K562 (cell line): ENCODE measurements around the gene RCE1.

Source experiments
- GTF2F1 ChIP-seq: IDR thresholded peaks from 2 replicates; pipeline ENCODE4 v1.6.1; 2011; ENCODE audit warnings: low read depth, low read length, improper control_type of control experiment
- TF ChIP-seq, protein P1 (sequence below): sonication (generic); formaldehyde crosslinking; IDR thresholded peaks from 2 replicates; pipeline ENCODE4 v1.8.0; 2022; ENCODE audit warnings: mild to moderate bottlenecking, missing genetic modification reagents
- TF ChIP-seq, protein P2 (sequence below), 3 experiments: IDR thresholded peaks in 2 of 3; conservative IDR thresholded peaks in 1 of 3; 2 replicates each; pipeline ENCODE4 v1.5.1; 2011 to 2012; ENCODE audit warnings: low read length in 3 of 3, mild to moderate bottlenecking in 3 of 3, control low read depth in 2 of 3, improper control_type of control experiment in 1 of 3, inconsistent platforms in 1 of 3, low read depth in 1 of 3, mixed read lengths in 1 of 3, moderate library complexity in 1 of 3; ENCODE audit not compliant: insufficient read depth in 2 of 3

DNA sequence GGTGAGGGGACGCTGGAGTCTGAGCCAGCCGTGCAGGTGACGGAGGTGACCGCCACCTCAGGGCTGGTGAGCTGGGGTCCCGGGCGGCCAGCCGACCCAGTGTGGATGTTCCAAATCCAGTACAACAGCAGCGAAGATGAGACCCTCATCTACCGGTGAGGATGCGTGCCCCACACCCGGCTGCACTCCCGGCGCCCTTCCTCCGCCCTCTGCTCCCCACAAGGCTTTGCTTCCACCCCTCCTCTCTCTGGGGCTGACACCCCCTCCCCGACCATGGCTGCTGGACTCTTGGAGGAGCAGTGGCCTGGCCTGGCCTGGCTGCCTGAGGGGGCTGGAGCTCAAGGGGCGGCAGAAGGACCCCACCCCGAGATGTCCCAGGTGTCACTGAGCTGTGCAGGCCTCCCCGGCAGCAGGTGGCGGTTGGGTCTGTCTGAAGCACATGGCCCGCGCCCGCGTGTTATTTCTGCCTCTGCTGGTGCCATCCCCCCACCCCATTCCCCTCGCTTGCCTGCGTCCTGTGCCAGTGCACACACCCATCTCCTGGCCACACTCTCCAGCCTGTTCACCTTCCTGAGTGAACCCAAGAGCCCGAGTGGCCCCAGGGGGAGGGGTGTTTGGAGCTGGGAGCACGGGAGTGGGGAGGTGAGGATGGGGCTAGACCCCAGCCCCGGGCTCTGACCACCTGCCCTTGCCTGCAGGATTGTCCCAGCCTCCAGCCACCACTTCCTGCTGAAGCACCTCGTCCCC lies 15.9 kb downstream of the RCE1 start:
- TF ChIP-seq, protein P1, sequence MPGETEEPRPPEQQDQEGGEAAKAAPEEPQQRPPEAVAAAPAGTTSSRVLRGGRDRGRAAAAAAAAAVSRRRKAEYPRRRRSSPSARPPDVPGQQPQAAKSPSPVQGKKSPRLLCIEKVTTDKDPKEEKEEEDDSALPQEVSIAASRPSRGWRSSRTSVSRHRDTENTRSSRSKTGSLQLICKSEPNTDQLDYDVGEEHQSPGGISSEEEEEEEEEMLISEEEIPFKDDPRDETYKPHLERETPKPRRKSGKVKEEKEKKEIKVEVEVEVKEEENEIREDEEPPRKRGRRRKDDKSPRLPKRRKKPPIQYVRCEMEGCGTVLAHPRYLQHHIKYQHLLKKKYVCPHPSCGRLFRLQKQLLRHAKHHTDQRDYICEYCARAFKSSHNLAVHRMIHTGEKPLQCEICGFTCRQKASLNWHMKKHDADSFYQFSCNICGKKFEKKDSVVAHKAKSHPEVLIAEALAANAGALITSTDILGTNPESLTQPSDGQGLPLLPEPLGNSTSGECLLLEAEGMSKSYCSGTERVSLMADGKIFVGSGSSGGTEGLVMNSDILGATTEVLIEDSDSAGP (CRISPR knock-in tag): no peak
- TF ChIP-seq, protein P2, sequence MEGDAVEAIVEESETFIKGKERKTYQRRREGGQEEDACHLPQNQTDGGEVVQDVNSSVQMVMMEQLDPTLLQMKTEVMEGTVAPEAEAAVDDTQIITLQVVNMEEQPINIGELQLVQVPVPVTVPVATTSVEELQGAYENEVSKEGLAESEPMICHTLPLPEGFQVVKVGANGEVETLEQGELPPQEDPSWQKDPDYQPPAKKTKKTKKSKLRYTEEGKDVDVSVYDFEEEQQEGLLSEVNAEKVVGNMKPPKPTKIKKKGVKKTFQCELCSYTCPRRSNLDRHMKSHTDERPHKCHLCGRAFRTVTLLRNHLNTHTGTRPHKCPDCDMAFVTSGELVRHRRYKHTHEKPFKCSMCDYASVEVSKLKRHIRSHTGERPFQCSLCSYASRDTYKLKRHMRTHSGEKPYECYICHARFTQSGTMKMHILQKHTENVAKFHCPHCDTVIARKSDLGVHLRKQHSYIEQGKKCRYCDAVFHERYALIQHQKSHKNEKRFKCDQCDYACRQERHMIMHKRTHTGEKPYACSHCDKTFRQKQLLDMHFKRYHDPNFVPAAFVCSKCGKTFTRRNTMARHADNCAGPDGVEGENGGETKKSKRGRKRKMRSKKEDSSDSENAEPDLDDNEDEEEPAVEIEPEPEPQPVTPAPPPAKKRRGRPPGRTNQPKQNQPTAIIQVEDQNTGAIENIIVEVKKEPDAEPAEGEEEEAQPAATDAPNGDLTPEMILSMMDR (IDR thresholded peaks at IDR 0.05 in 2 of 3, conservative IDR thresholded peaks at IDR 0.05 in 1 of 3; ENCODE audit: insufficient read depth in 2 of 3, low read depth in 1 of 3, low read length in 3 of 3): no peak
- TF ChIP-seq GTF2F1: no peak
